ENCODE results near the gene EPC1.

DNA sequence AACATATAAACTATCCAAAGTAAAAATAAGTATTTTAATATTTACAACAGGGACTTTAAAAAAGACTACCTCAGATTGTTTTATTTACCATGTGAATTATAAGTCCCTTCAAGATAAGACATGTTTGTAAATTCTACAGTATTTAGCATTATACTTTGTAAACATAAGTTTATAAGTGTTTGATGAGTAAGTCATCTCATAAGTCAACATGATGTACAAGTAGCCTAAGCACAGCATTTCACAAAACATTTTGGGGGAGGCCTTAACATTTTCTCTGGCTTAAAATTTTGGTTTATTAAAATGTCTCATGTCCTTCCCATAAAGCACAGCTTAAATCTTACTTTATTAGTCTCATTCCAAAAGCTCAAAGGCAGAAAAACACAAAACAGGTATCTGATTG is 15.4 kb downstream of the EPC1 start:
- TF ChIP-seq, protein P1, sequence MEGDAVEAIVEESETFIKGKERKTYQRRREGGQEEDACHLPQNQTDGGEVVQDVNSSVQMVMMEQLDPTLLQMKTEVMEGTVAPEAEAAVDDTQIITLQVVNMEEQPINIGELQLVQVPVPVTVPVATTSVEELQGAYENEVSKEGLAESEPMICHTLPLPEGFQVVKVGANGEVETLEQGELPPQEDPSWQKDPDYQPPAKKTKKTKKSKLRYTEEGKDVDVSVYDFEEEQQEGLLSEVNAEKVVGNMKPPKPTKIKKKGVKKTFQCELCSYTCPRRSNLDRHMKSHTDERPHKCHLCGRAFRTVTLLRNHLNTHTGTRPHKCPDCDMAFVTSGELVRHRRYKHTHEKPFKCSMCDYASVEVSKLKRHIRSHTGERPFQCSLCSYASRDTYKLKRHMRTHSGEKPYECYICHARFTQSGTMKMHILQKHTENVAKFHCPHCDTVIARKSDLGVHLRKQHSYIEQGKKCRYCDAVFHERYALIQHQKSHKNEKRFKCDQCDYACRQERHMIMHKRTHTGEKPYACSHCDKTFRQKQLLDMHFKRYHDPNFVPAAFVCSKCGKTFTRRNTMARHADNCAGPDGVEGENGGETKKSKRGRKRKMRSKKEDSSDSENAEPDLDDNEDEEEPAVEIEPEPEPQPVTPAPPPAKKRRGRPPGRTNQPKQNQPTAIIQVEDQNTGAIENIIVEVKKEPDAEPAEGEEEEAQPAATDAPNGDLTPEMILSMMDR (IDR thresholded peaks at IDR 0.05), result no peak
- TF ChIP-seq POLR2A (IDR thresholded peaks at IDR 0.05), result no peak
